ENCODE results near the gene ESR2. TPM values are rescaled to one million over a fixed set of nuclear protein-coding genes. Genes with fewer than 3 reads are reported as not detected.
"Not testable (repeated sequence)": the region's sequence is repeated elsewhere in the genome, so short reads cannot be mapped to it uniquely, and the experiment has no call there.

The ESR2 gene
- polyA plus RNA-seq = under 1 TPM in 2 of 3 donors, not detected in 1; 0.12 to 0.32 TPM

GRCh38 chr14:64293976-64294671 lies at the start of gene ESR2:
TSS of gene ESR2 (minus strand) at chr14:64294371. CDS start at chr14:64282985, 11,386 bp downstream.
- Mint-ChIP-seq H3K36me3 (no peaks in the 10 kb centered on the region), H3K27ac (peak within 1 kb of the TSS in 1 of 6 donors; percentile 37), H3K9me3 (no peaks in the 10 kb centered on the region), H3K4me1 (peaks cover 19 to 20% of the 10 kb centered on the region in 2 donors), H3K27me3 (ENCODE audit: low read depth in 3 of 3) (peaks cover 5 to 17% (median 12%) of the 10 kb centered on the region in 3 donors), H3K4me3 (peak within 1 kb of the TSS; percentile 65 to 83 (median 80))
- peak; percentile 5 to 14 (median 8) for DNase-seq

- Mint-ChIP-seq H3K4me1 (peaks cover 15 to 22% of the 10 kb centered on the region in 2 donors), H3K27me3 (ENCODE audit: low read depth in 3 of 3) (peaks cover 2 to 19% (median 10%) of the 10 kb centered on the region in 3 donors), H3K27ac (peak overlapping the region in 3 of 6 donors; percentile 3 to 60 (median 39)), H3K4me3 (peak overlapping the region in 4 of 5 donors; percentile 9 to 47 (median 22)), H3K36me3 (peaks cover 0 to 11% (median 0%) of the 10 kb centered on the region in 3 donors), H3K9me3 (peaks cover 0 to 5% (median 1%) of the 10 kb centered on the region in 6 donors)
- no peak for DNase-seq
These were observed 46.5 kb upstream of the ESR2 start for GRCh38 chr14:64340560-64341196.

- Mint-ChIP-seq H3K4me1 (peaks cover 15 to 22% of the 10 kb centered on the region in 2 donors), H3K36me3 (peaks cover 0 to 8% (median 0%) of the 10 kb centered on the region in 3 donors)
These were observed 44.6 kb upstream of the ESR2 start for GRCh38 chr14:64338616-64339316.

GRCh38 chr14:64337888-64338615 lies 43.9 kb upstream of the ESR2 start:
- Mint-ChIP-seq H3K4me1 (peaks cover 15 to 22% of the 10 kb centered on the region in 2 donors), H3K36me3 (peaks cover 0 to 8% (median 0%) of the 10 kb centered on the region in 3 donors), H3K27ac (peak overlapping the region; percentile 8 to 82 (median 72)), H3K4me3 (peak overlapping the region; percentile 90 to 97 (median 94)), H3K9me3 (peaks cover 0 to 5% (median 1%) of the 10 kb centered on the region in 6 donors), H3K27me3 (ENCODE audit: low read depth in 3 of 3) (peaks cover 2 to 19% (median 10%) of the 10 kb centered on the region in 3 donors)
- DNase-seq = no peak

More at GRCh38 chr14:64338616-64339316, 44.6 kb upstream of the ESR2 start:
- Mint-ChIP-seq H3K27me3 (ENCODE audit: low read depth in 3 of 3) (peaks cover 2 to 19% (median 10%) of the 10 kb centered on the region in 3 donors), H3K4me3 (peak overlapping the region; percentile 90 to 97 (median 94)), H3K9me3 (peaks cover 0 to 5% (median 1%) of the 10 kb centered on the region in 6 donors), H3K27ac (peak overlapping the region; percentile 71 to 94 (median 88))
- peak; percentile 85 to 87 (median 85) for DNase-seq

- Mint-ChIP-seq H3K27me3 (ENCODE audit: low read depth in 3 of 3) (no peaks in the 10 kb centered on the region), H3K9me3 (no peaks in the 10 kb centered on the region), H3K27ac (no peak overlapping the region), H3K4me1 (no peaks in the 10 kb centered on the region), H3K4me3 (no peak overlapping the region), H3K36me3 (no peaks in the 10 kb centered on the region)
- DNase-seq = no peak
These were observed 35.0 kb upstream of the ESR2 start for GRCh38 chr14:64329149-64329548.

GRCh38 chr14:64326502-64326901 lies 32.3 kb upstream of the ESR2 start:
- no peak for DNase-seq
- Mint-ChIP-seq H3K27me3 (ENCODE audit: low read depth in 3 of 3) (no peaks in the 10 kb centered on the region), H3K27ac (no peak overlapping the region), H3K4me1 (no peaks in the 10 kb centered on the region), H3K9me3 (no peaks in the 10 kb centered on the region), H3K36me3 (no peaks in the 10 kb centered on the region), H3K4me3 (no peak overlapping the region)

- DNase-seq = no peak
- no peak overlapping the region for H3K27ac Mint-ChIP-seq
- H3K27me3 Mint-ChIP-seq (ENCODE audit: low read depth in 3 of 3) = peaks cover 0 to 6% (median 2%) of the 10 kb centered on the region in 3 donors
- H3K4me1 Mint-ChIP-seq = no peaks in the 10 kb centered on the region
- no peak overlapping the region for H3K4me3 Mint-ChIP-seq
- no peaks in the 10 kb centered on the region for H3K36me3 Mint-ChIP-seq
- H3K9me3 Mint-ChIP-seq = no peaks in the 10 kb centered on the region
These were observed 30.7 kb upstream of the ESR2 start for GRCh38 chr14:64324895-64325294.

GRCh38 chr14:64324461-64324860 lies 30.3 kb upstream of the ESR2 start:
- no peaks in the 10 kb centered on the region for H3K36me3 Mint-ChIP-seq
- no peak overlapping the region for H3K4me3 Mint-ChIP-seq
- no peak overlapping the region for H3K27ac Mint-ChIP-seq
- H3K27me3 Mint-ChIP-seq (ENCODE audit: low read depth in 3 of 3) = peaks cover 0 to 7% (median 2%) of the 10 kb centered on the region in 3 donors
- no peaks in the 10 kb centered on the region for H3K9me3 Mint-ChIP-seq
- no peak for DNase-seq
- no peaks in the 10 kb centered on the region for H3K4me1 Mint-ChIP-seq

GRCh38 chr14:64320362-64320761 lies 26.2 kb upstream of the ESR2 start:
- H3K27me3 Mint-ChIP-seq (ENCODE audit: low read depth in 3 of 3); H3K4me1 Mint-ChIP-seq; H3K4me3 Mint-ChIP-seq; H3K36me3 Mint-ChIP-seq; H3K27ac Mint-ChIP-seq; H3K9me3 Mint-ChIP-seq; DNase-seq: not testable (repeated sequence)

- DNase-seq; H3K27me3 Mint-ChIP-seq (ENCODE audit: low read depth in 3 of 3); H3K27ac Mint-ChIP-seq; H3K9me3 Mint-ChIP-seq; H3K4me3 Mint-ChIP-seq; H3K36me3 Mint-ChIP-seq; H3K4me1 Mint-ChIP-seq: not testable (repeated sequence)
These were observed 24.5 kb upstream of the ESR2 start for GRCh38 chr14:64318695-64319094.

GRCh38 chr14:64303471-64303917 lies 9.3 kb upstream of the ESR2 start:
- H3K27ac Mint-ChIP-seq = no peak overlapping the region
- DNase-seq = peak; percentile 32 to 54 (median 43)
- H3K9me3 Mint-ChIP-seq = no peaks in the 10 kb centered on the region
- no peaks in the 10 kb centered on the region for H3K36me3 Mint-ChIP-seq
- no peaks in the 10 kb centered on the region for H3K4me1 Mint-ChIP-seq
- no peak overlapping the region for H3K4me3 Mint-ChIP-seq
- peaks cover 4 to 8% (median 7%) of the 10 kb centered on the region in 3 donors for H3K27me3 Mint-ChIP-seq (ENCODE audit: low read depth in 3 of 3)

GRCh38 chr14:64298773-64299172 lies 4.6 kb upstream of the ESR2 start:
- no peak overlapping the region for H3K27ac Mint-ChIP-seq
- H3K4me1 Mint-ChIP-seq = peaks cover 14 to 16% of the 10 kb centered on the region in 2 donors
- no peaks in the 10 kb centered on the region for H3K9me3 Mint-ChIP-seq
- no peak overlapping the region for H3K4me3 Mint-ChIP-seq
- peaks cover 6 to 22% (median 7%) of the 10 kb centered on the region in 3 donors for H3K27me3 Mint-ChIP-seq (ENCODE audit: low read depth in 3 of 3)
- no peak for DNase-seq
- H3K36me3 Mint-ChIP-seq = no peaks in the 10 kb centered on the region

- H3K4me1 Mint-ChIP-seq = peaks cover 19 to 20% of the 10 kb centered on the region in 2 donors
- no peaks in the 10 kb centered on the region for H3K36me3 Mint-ChIP-seq
- H3K4me3 Mint-ChIP-seq = peak overlapping the region in 1 of 5 donors; percentile 27
- no peak overlapping the region for H3K27ac Mint-ChIP-seq
- no peak for DNase-seq
- H3K27me3 Mint-ChIP-seq (ENCODE audit: low read depth in 3 of 3) = peaks cover 7 to 21% (median 12%) of the 10 kb centered on the region in 3 donors
- no peaks in the 10 kb centered on the region for H3K9me3 Mint-ChIP-seq
These were observed 2.4 kb upstream of the ESR2 start for GRCh38 chr14:64296561-64296960.

Measured in immature natural killer cell (primary cell).